ENCODE measurements around the gene SPOCK1.

DNA sequence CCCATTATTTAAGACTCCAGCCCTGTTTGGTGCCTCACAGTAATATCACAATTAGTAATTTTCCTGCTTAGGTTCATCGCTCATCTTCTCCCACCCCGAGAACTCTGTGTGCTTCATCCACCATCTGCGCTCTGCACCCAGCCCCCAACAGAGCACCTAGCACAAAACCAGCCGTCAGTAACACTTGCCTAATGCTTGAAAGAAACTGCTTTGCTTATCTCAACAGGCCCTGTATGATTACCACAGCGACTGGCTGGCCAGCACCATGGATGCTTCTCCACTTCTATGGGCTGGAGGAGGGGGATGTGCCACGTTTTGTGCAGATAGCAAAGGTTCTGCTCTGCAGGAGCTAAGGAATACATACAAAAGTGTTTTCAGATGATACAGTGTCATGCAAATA, 166.8 kb downstream of the SPOCK1 start:
- TF ChIP-seq JUND (IDR thresholded peaks at IDR 0.05) (no peak), CTCF (IDR thresholded peaks at IDR 0.05; ENCODE audit: low read depth, low read length, missing input control) (no peak), EGR1 (IDR thresholded peaks at IDR 0.05; ENCODE audit: low read depth in 2 of 2) (no peak), SP1 (IDR thresholded peaks at IDR 0.05) (no peak), RXRA (IDR thresholded peaks at IDR 0.05) (no peak), TAF1 (conservative IDR thresholded peaks at IDR 0.05) (no peak), RAD21 (IDR thresholded peaks at IDR 0.05) (no peak), YY1 (IDR thresholded peaks at IDR 0.05) (no peak), REST (IDR thresholded peaks at IDR 0.05) (no peak)
- TF ChIP-seq, protein P1, sequence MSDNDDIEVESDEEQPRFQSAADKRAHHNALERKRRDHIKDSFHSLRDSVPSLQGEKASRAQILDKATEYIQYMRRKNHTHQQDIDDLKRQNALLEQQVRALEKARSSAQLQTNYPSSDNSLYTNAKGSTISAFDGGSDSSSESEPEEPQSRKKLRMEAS (IDR thresholded peaks at IDR 0.05), result no peak
